GM12892 (cell line): ENCODE results near the gene TIAL1.

Experiments
- DNase-seq: peaks from one replicate; pipeline ENCODE4 v3.0.0; 2011; ENCODE audit not compliant: insufficient read length
- FAIRE-seq: peaks from 2 replicates; lab custom pipeline; 2011; peaks lifted over from hg19 to GRCh38; lab: Jason Lieb, UNC
- POLR2A ChIP-seq: IDR thresholded peaks from 2 replicates; pipeline ENCODE4 v1.6.1; 2011; ENCODE audit warnings: low read depth, low read length, control low read depth
- POLR2AphosphoS5 ChIP-seq: IDR thresholded peaks from 2 replicates; pipeline ENCODE4 v1.6.1; 2011; ENCODE audit warnings: low read depth, low read length, control low read depth
- TAF1 ChIP-seq: IDR thresholded peaks from 2 replicates; pipeline ENCODE4 v1.6.1; 2011; ENCODE audit warnings: low read depth, mild to moderate bottlenecking, control low read depth, low read length, borderline replicate concordance

The TIAL1 gene

DNA sequence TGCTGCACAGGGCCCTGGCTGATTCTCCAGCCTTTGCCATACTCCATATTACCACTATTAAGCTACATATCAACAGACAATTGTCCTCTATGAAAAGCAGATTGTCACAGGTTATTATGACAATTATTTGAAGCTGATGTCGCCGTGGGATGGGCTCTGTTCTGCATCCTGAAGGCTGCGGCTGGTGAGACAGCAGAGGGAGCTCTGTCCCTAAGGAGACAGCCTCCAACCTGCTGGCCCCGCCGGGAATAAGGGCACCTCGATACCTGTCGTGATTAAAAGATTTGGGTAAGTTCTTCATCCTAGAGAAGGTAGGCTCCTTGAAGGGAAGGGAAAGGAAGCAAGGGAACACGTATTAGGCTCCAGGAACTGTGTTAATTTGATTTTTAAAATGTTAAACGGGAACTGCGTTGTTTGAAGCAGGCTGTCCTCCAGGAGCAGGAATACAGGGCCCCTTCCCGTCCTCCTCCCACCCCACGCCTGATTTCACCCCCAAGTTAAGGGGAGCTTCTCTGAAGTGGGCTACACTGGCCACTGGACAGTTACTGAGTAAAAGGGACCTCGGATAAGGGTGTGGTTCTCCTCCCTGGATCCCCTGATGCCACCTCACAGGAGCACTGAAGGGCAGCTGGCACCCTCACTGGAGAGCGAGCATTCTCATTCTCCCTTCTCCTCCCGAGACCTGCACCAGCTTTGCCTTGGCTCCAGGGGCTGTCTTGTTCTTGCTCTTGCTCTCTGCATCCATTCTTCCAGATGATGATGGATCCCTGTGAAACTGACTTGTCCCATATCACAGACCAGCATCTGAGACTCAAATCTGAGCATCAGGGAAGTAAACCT is 11.8 kb upstream of the TIAL1 start:
- FAIRE-seq (peak; percentile 17), DNase-seq (no peak)
- TF ChIP-seq POLR2AphosphoS5 (no peak), TAF1 (no peak), POLR2A (no peak)

GRCh38 chr10:119604468-119604867 is 7.7 kb upstream of the TIAL1 start:
- no peak for DNase-seq
- FAIRE-seq: no peak
- TF ChIP-seq TAF1 (no peak), POLR2AphosphoS5 (no peak), POLR2A (no peak)

GRCh38 chr10:119602241-119603095 is 5.7 kb upstream of the TIAL1 start:
- DNase-seq (no peak), FAIRE-seq (peak; percentile 60)
- no peak for TF ChIP-seq TAF1
- TF ChIP-seq POLR2A: no peak
- no peak for TF ChIP-seq POLR2AphosphoS5

DNA sequence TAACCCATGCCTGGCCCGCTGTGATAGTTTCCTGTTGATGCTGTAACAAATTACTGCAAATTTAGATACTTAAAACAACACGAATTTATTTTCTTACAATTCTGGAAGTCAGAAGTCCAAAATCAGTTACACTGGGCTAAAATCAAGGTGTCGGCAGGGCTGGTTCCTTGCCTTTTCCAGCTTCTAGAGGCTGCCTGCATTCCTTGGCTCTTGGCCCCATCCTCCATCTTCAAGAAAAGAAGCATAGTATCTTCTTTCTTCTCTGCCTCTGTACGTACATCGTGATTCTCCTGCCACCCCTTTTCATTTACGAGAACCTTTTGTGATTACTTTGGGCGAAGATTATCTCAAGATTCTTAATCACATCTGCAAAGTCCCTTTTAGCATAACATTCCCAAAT is 1.6 kb upstream of the TIAL1 start:
- FAIRE-seq: no peak
- DNase-seq: no peak
- TF ChIP-seq TAF1: no peak
- no peak for TF ChIP-seq POLR2AphosphoS5
- TF ChIP-seq POLR2A: no peak

- DNase-seq: no peak
- no peak for FAIRE-seq
- peak; percentile 76 for TF ChIP-seq POLR2A
- TF ChIP-seq TAF1: 0 out of 2 replicates have a peak, but pooled peaks have one; percentile 31
- peak; percentile 85 for TF ChIP-seq POLR2AphosphoS5
These were observed 832 bp upstream of the TIAL1 start for GRCh38 chr10:119597405-119598186.

- TF ChIP-seq POLR2AphosphoS5 (no peak; the same call in 1 of the 2 replicates), TAF1 (peak; percentile 63), POLR2A (peak; percentile 66)
- DNase-seq (peak; percentile 43), FAIRE-seq (peak; percentile 70)
These were observed 868 bp downstream of the TIAL1 start for GRCh38 chr10:119595676-119596515.

DNA sequence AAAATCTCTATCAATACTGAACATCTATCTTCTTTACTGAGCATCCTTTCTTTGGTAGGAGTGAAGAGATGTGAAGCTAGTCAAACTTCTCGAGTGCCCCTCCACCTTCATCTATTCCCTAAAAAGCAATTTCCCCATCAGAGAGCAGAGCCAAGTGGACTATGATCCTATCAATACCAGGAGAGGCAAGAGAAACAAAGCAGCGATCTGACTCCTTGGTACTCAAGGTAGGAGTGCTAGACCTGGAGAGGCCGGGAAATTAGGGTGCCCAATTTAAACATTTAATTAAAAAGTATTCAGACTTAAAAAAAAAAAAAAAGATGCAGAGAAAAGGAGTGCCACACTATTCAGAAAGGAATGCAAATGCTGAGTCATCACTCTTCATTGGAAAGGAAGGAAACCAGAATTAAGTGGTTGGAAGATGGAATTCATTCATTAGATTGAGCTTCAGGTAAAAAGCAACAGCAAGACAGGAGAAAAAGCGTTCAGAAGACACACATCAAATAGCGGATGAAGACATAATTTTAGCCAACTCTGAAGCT is 1.6 kb downstream of the TIAL1 start:
- TF ChIP-seq POLR2AphosphoS5: no peak
- TF ChIP-seq TAF1: no peak
- TF ChIP-seq POLR2A: no peak
- FAIRE-seq (no peak), DNase-seq (no peak)

GRCh38 chr10:119588071-119588470 is 8.7 kb downstream of the TIAL1 start:
- FAIRE-seq (peak; percentile 21), DNase-seq (no peak)
- TF ChIP-seq TAF1: no peak
- no peak for TF ChIP-seq POLR2A
- TF ChIP-seq POLR2AphosphoS5: no peak

DNA sequence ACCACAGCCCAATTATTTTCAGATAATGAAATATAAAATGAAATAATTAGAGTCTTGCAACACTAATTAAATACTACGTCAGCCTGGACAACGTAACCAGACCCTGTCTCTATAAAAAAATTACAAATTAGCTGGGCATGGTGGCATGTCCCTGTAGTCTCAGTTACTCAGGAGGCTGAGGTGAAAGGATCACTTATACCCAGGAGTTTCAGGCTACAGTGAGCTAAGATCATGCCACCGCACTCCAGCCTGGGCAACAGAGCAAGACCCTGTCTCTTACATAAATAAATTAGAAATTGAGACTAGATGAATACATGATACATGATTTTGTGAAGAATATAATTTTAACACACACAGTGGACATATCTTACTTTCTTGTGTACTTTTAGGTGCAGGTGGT is 18.4 kb downstream of the TIAL1 start:
- FAIRE-seq (no peak), DNase-seq (no peak)
- TF ChIP-seq TAF1 (no peak), POLR2AphosphoS5 (no peak), POLR2A (no peak)

DNA sequence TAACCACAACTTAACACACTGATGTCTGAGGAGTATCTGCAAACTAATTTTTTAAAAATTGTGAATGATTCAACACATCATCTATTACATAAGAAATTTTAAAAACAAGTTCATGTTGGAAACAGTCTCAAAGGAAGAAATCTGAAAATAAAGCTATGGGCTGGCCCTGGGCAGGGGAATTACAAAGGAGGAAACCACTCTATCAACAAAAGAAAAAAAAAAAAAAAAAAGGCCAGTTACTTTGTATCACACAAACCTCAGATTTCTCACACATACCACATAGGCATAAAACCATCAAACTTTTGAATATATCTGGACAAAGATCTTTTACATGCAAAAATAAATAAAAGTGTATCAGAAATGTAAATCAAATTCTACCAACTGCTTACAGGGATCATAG is 20.8 kb downstream of the TIAL1 start:
- TF ChIP-seq POLR2AphosphoS5 (no peak), POLR2A (no peak), TAF1 (no peak)
- no peak for DNase-seq
- no peak for FAIRE-seq
